Measurements from ENCODE around the gene NDUFB7. TPM values are rescaled to one million over a fixed set of nuclear protein-coding genes. Genes with fewer than 3 reads are reported as not detected.

Gene NDUFB7
- total RNA-seq, 1 experiment from 2014 or later = 192 TPM

GRCh38 chr19:14528419-14529253 lies 43.2 kb downstream of the NDUFB7 start:
- ChIA-PET CTCF (no interaction called here), POLR2A (ENCODE audit: unreplicated experiment) (no interaction called here)
- Histone ChIP-seq H3F3A (ENCODE audit: insufficient read depth, low read depth) (peaks cover 35% of the 10 kb centered on the region), H3K4me3 (peak overlapping the region; percentile 64), H3K27me3 (ENCODE audit: insufficient read depth, low read depth) (no peaks in the 10 kb centered on the region), H3K4me2 (peak overlapping the region; percentile 77), H4K20me1 (ENCODE audit: insufficient read depth) (peaks cover 4% of the 10 kb centered on the region), H3K9me2 (ENCODE audit: insufficient read depth) (no peaks in the 10 kb centered on the region), H2AFZ (peak overlapping the region; percentile 83), H3K36me3 (ENCODE audit: low read depth) (no peaks in the 10 kb centered on the region), H3K4me1 (replicated peaks; ENCODE audit: insufficient read depth) (peaks cover 12% of the 10 kb centered on the region), H3K27ac (no peak overlapping the region), H3K9me3 (ENCODE audit: insufficient read depth, low read depth) (no peaks in the 10 kb centered on the region), H3K79me2 (ENCODE audit: low read depth) (peaks cover 40% of the 10 kb centered on the region)
- no TSS peak for BruUV-seq (replicated peaks)
- DNase-seq = no peak
- intact Hi-C loops (cut with micrococcal nuclease; ENCODE audit: unreplicated experiment) = no loop called here
- TF ChIP-seq CTCF (conservative IDR thresholded peaks at IDR 0.05) = no peak
- no peak for TF ChIP-seq EZH2 (IDR thresholded peaks at IDR 0.05; ENCODE audit: low read depth)

- intact Hi-C loops (cut with micrococcal nuclease; ENCODE audit: unreplicated experiment) = no loop called here
- no peak for TF ChIP-seq EZH2 (IDR thresholded peaks at IDR 0.05; ENCODE audit: low read depth)
- no peak for TF ChIP-seq CTCF (conservative IDR thresholded peaks at IDR 0.05)
- Histone ChIP-seq H4K20me1 (ENCODE audit: insufficient read depth) (no peaks in the 10 kb centered on the region; the same call in 1 of the 2 replicates), H3K4me1 (replicated peaks; ENCODE audit: insufficient read depth) (peaks cover 16% of the 10 kb centered on the region), H3K79me2 (ENCODE audit: low read depth) (peaks cover 18% of the 10 kb centered on the region), H3K4me2 (no peak overlapping the region), H3K36me3 (ENCODE audit: low read depth) (no peaks in the 10 kb centered on the region), H3K27ac (no peak overlapping the region), H3K4me3 (no peak overlapping the region), H3K27me3 (ENCODE audit: insufficient read depth, low read depth) (no peaks in the 10 kb centered on the region), H2AFZ (no peak overlapping the region), H3K9me2 (ENCODE audit: insufficient read depth) (no peaks in the 10 kb centered on the region), H3F3A (ENCODE audit: insufficient read depth, low read depth) (peaks cover 16% of the 10 kb centered on the region), H3K9me3 (ENCODE audit: insufficient read depth, low read depth) (no peaks in the 10 kb centered on the region)
- CTCF ChIA-PET = interaction anchor here (0.7 kb wide), 1 partner anchor 1580 kb away, joined by 3 read pairs; no protein-coding TSS in a partner anchor
- POLR2A ChIA-PET (ENCODE audit: unreplicated experiment) = interaction anchor here (0.6 kb wide), 1 partner anchor 10 kb away, joined by 5 read pairs; no protein-coding TSS in a partner anchor
- no peak for DNase-seq
- no TSS peak for BruUV-seq (replicated peaks)
Measured at GRCh38 chr19:14526423-14526822, 45.4 kb downstream of the NDUFB7 start.

- no peak overlapping the region for H3K27ac ChIP-seq
- CTCF ChIA-PET = interaction anchor here (0.7 kb wide), 2 partner anchors 46 to 1581 kb away, joined by 3 to 4 read pairs; partner anchors contain the start of gene NDUFB7
- intact Hi-C loops (cut with micrococcal nuclease; ENCODE audit: unreplicated experiment) = no loop called here
Measured at GRCh38 chr19:14525729-14526128, 46.1 kb downstream of the NDUFB7 start.

More at GRCh38 chr19:14525729-14526128, 46.1 kb downstream of the NDUFB7 start:
- Histone ChIP-seq H3K9me3 (ENCODE audit: insufficient read depth, low read depth) (no peaks in the 10 kb centered on the region), H3K4me3 (no peak overlapping the region), H3K4me1 (replicated peaks; ENCODE audit: insufficient read depth) (peaks cover 11% of the 10 kb centered on the region), H3K4me2 (no peak overlapping the region), H3K9me2 (ENCODE audit: insufficient read depth) (no peaks in the 10 kb centered on the region), H3K79me2 (ENCODE audit: low read depth) (peaks cover 11% of the 10 kb centered on the region), H4K20me1 (ENCODE audit: insufficient read depth) (no peaks in the 10 kb centered on the region), H3K36me3 (ENCODE audit: low read depth) (no peaks in the 10 kb centered on the region), H3K27me3 (ENCODE audit: insufficient read depth, low read depth) (no peaks in the 10 kb centered on the region), H2AFZ (no peak overlapping the region), H3F3A (ENCODE audit: insufficient read depth, low read depth) (peaks cover 14% of the 10 kb centered on the region)
- TF ChIP-seq CTCF (conservative IDR thresholded peaks at IDR 0.05) (no peak), EZH2 (IDR thresholded peaks at IDR 0.05; ENCODE audit: low read depth) (no peak)
- no TSS peak for BruUV-seq (replicated peaks)
- DNase-seq = peak in 1 of 2 experiments; percentile 25
- POLR2A ChIA-PET (ENCODE audit: unreplicated experiment) = interaction anchor here (0.5 to 0.7 kb wide), 3 partner anchors 24 to 164 kb away, joined by 3 to 12 read pairs (median 3); no protein-coding TSS in a partner anchor
